H9 (cell line): ENCODE results near the gene RBM8A. TPM values are rescaled to one million over a fixed set of nuclear protein-coding genes. Genes with fewer than 3 reads are reported as not detected.
"Not testable (repeated sequence)": the region's sequence is repeated elsewhere in the genome, so short reads cannot be mapped to it uniquely, and the experiment has no call there.

Experiments
- DNase-seq: peaks from one replicate; pipeline ENCODE4 v3.0.0-alpha.2; 2017
- H2AFZ ChIP-seq: one replicate; pipeline ENCODE4 v1.6.1; 2013; ENCODE audit warnings: mild to moderate bottlenecking, low read length, control low read depth, moderate library complexity
- H2AK5ac ChIP-seq: 2 replicates; pipeline ENCODE4 v1.6.1; 2013; ENCODE audit warnings: low read length, control low read depth, mixed read lengths; ENCODE audit not compliant: insufficient read length
- H2BK120ac ChIP-seq: one replicate; pipeline ENCODE4 v1.6.1; 2013; ENCODE audit warnings: low read depth, mild to moderate bottlenecking, low read length, control low read depth, inconsistent platforms; ENCODE audit not compliant: poor library complexity, severe bottlenecking
- H2BK12ac ChIP-seq: 2 replicates; pipeline ENCODE4 v1.6.1; 2013; ENCODE audit warnings: low read length, control low read depth, mixed read lengths, low read depth; ENCODE audit not compliant: insufficient read length
- H2BK15ac ChIP-seq: 2 replicates; pipeline ENCODE4 v1.6.1; 2013; ENCODE audit warnings: low read depth, low read length, control low read depth
- H2BK20ac ChIP-seq: one replicate; pipeline ENCODE4 v1.6.1; 2013; ENCODE audit warnings: low read depth, mild to moderate bottlenecking, low read length, control low read depth, inconsistent platforms; ENCODE audit not compliant: poor library complexity, severe bottlenecking
- H2BK5ac ChIP-seq: 2 replicates; pipeline ENCODE4 v1.6.1; 2013; ENCODE audit warnings: low read length, control low read depth, mixed read lengths; ENCODE audit not compliant: insufficient read length
- H3K14ac ChIP-seq: 2 replicates; pipeline ENCODE4 v1.6.1; 2013; ENCODE audit warnings: low read length, control low read depth; ENCODE audit not compliant: insufficient read depth
- H3K18ac ChIP-seq: 2 replicates; pipeline ENCODE4 v1.6.1; 2013; ENCODE audit warnings: low read depth, mild to moderate bottlenecking, mixed read lengths, low read length, control low read depth; ENCODE audit not compliant: insufficient read length
- H3K23ac ChIP-seq: 2 replicates; pipeline ENCODE4 v1.6.1; 2013; ENCODE audit warnings: low read length, control low read depth, mixed read lengths, low read depth; ENCODE audit not compliant: insufficient read length
- H3K23me2 ChIP-seq: 2 replicates; pipeline ENCODE4 v1.6.1; 2013; ENCODE audit warnings: low read depth, mild to moderate bottlenecking, mixed read lengths, low read length, control low read depth; ENCODE audit not compliant: insufficient read length, poor library complexity, severe bottlenecking
- H3K27ac ChIP-seq: 2 replicates; pipeline ENCODE4 v1.5.1; 2013; ENCODE audit warnings: low read length, control low read depth, mixed read lengths, low read depth; ENCODE audit not compliant: insufficient read length
- H3K27me3 ChIP-seq: 2 replicates; pipeline ENCODE4 v1.6.1; 2013; ENCODE audit warnings: low read length, control low read depth, inconsistent platforms; ENCODE audit not compliant: insufficient read depth
- H3K4ac ChIP-seq: 2 replicates; pipeline ENCODE4 v1.6.1; 2013; ENCODE audit warnings: low read depth, mild to moderate bottlenecking, control low read depth, inconsistent platforms, low read length, moderate library complexity
- H3K4me1 ChIP-seq: 2 replicates; pipeline ENCODE4 v1.6.1; 2013; ENCODE audit warnings: low read length, control low read depth, inconsistent platforms; ENCODE audit not compliant: insufficient read depth
- H3K4me2 ChIP-seq: 2 replicates; pipeline ENCODE4 v1.6.1; 2013; ENCODE audit warnings: low read length, control low read depth, mixed read lengths; ENCODE audit not compliant: insufficient read length, insufficient read depth
- H3K56ac ChIP-seq: 2 replicates; pipeline ENCODE4 v1.6.1; 2013; ENCODE audit warnings: low read depth, mild to moderate bottlenecking, mixed read lengths, low read length, control low read depth; ENCODE audit not compliant: insufficient read length
- H3K79me1 ChIP-seq: 2 replicates; pipeline ENCODE4 v1.6.1; 2013; ENCODE audit warnings: low read depth, mild to moderate bottlenecking, moderate library complexity, low read length, control low read depth, inconsistent platforms; ENCODE audit not compliant: insufficient read depth, poor library complexity, severe bottlenecking
- H3K79me2 ChIP-seq: 2 replicates; pipeline ENCODE4 v1.6.1; 2013; ENCODE audit warnings: low read length, control low read depth, inconsistent platforms; ENCODE audit not compliant: insufficient read depth
- H3K9ac ChIP-seq: 2 replicates; pipeline ENCODE4 v1.6.1; 2013; ENCODE audit warnings: low read length, control low read depth, mixed read lengths; ENCODE audit not compliant: insufficient read length; ENCODE audit errors: extremely low read depth
- H3K9me3 ChIP-seq: one replicate; pipeline ENCODE4 v1.6.1; 2013; ENCODE audit warnings: low read depth, low read length, inconsistent platforms; ENCODE audit not compliant: control insufficient read depth
- H3T11ph ChIP-seq: one replicate; pipeline ENCODE4 v1.6.1; 2013; ENCODE audit warnings: mild to moderate bottlenecking, low read length, control low read depth, inconsistent platforms
- H4K20me1 ChIP-seq: one replicate; pipeline ENCODE4 v1.6.1; 2013; ENCODE audit not compliant: control insufficient read depth, insufficient read length, insufficient read depth
- H4K5ac ChIP-seq: 2 replicates; pipeline ENCODE4 v1.6.1; 2013; ENCODE audit warnings: low read depth, mild to moderate bottlenecking, mixed read lengths, low read length, control low read depth; ENCODE audit not compliant: insufficient read length
- H4K8ac ChIP-seq: replicated peaks from 2 replicates; pipeline ENCODE4 v1.6.1; 2013; ENCODE audit warnings: low read length, control low read depth, mixed read lengths, low read depth; ENCODE audit not compliant: insufficient read length
- H4K91ac ChIP-seq: 2 replicates; pipeline ENCODE4 v1.6.1; 2013; ENCODE audit warnings: low read depth, mild to moderate bottlenecking, moderate library complexity, mixed read lengths, low read length, control low read depth; ENCODE audit not compliant: insufficient read length
- H3K27ac Mint-ChIP-seq, 3 experiments: 2 replicates in 2 of 3; 3 replicates in 1 of 3; pipeline ENCODE4 v1.8.0; 2020 to 2021; ENCODE audit warnings: mixed read lengths in 3 of 3, mild to moderate bottlenecking in 1 of 3, moderate library complexity in 1 of 3
- H3K27me3 Mint-ChIP-seq: 2 replicates; pipeline ENCODE4 v1.8.0; 2021; ENCODE audit warnings: low read depth, mild to moderate bottlenecking, moderate library complexity, mixed read lengths
- H3K36me3 Mint-ChIP-seq, 3 experiments: 2 replicates in 2 of 3; 3 replicates in 1 of 3; pipeline ENCODE4 v1.8.0; 2020 to 2021; ENCODE audit warnings: low read depth in 3 of 3, mixed read lengths in 3 of 3; ENCODE audit not compliant: insufficient read depth in 1 of 3
- H3K4me1 Mint-ChIP-seq, 2 experiments: 2 replicates each; pipeline ENCODE4 v1.8.0; 2020; ENCODE audit warnings: mixed read lengths in 2 of 2
- H3K4me3 Mint-ChIP-seq, 2 experiments: 2 replicates in 1 of 2; 3 replicates in 1 of 2; pipeline ENCODE4 v1.8.0; 2020 to 2021; ENCODE audit warnings: mild to moderate bottlenecking in 2 of 2, mixed read lengths in 2 of 2, moderate library complexity in 1 of 2
- H3K9me3 Mint-ChIP-seq, 2 experiments: 2 replicates in 1 of 2; 3 replicates in 1 of 2; pipeline ENCODE4 v1.8.0; 2020; ENCODE audit warnings: mild to moderate bottlenecking in 2 of 2, mixed read lengths in 2 of 2, moderate library complexity in 1 of 2
- CTCF ChIP-seq: fragments of 200-600 bp; sonication (generic); conservative IDR thresholded peaks from 3 replicates; pipeline ENCODE4 v1.8.0; 2021; ENCODE audit warnings: antibody characterized with exemption, mild to moderate bottlenecking
- whole genome bisulfite sequencing: extraction: QIAGEN DNeasy Blood & Tissue Kit; methylation state at CpG from one replicate; pipeline ENCODE4 v1.1.7; 2013; ENCODE audit warnings: missing lambda C conversion rate, low lambda C conversion rate, mixed read lengths; ENCODE audit not compliant: insufficient read length; ENCODE audit errors: extremely low coverage; 5-methylcytosine and 5-hydroxymethylcytosine counted together
- total RNA-seq: library from RNA; stranded (reverse); gene quantifications from 2 replicates; pipeline ENCODE4 v1.2.1, GENCODE V29; 2021

The RBM8A gene
- total RNA-seq, 1 experiment from 2014 or later: 298 TPM

DNA sequence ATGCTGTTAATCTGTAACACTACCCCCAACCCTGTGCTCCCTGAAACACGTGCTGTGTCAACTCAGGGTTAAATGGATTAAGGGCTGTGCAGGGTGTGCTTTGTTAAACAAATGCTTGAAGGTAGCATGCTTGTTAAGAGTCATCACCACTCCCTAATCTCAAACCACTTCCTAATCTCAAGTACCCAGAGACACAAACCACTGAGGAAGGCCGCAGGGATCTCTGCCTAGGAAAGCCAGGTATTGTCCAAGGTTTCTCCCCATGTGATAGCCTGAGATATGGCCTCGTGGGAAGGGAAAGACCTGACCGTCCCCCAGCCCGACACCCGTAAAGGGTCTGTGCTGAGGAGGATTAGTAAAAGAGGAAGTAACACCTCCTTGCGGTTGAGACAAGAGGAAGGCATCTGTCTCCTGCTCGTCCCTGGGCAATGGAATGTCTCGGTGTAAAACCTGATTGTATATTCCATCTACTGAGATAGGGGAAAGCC, 5.3 kb upstream of the RBM8A start:
- H2BK20ac ChIP-seq, H3K4ac ChIP-seq, H3K23me2 ChIP-seq, H3K27ac ChIP-seq, H3K27me3 Mint-ChIP-seq, H2AFZ ChIP-seq, H3K36me3 Mint-ChIP-seq, H3K18ac ChIP-seq, H3K4me2 ChIP-seq, H2BK5ac ChIP-seq, H4K91ac ChIP-seq, H4K8ac ChIP-seq, H3K56ac ChIP-seq, H3K79me1 ChIP-seq, H3T11ph ChIP-seq, H3K14ac ChIP-seq, H3K23ac ChIP-seq, H2BK120ac ChIP-seq, H3K79me2 ChIP-seq, H3K4me1 ChIP-seq, H3K9ac ChIP-seq, H3K9me3 Mint-ChIP-seq, H3K27me3 ChIP-seq, H2AK5ac ChIP-seq, H4K20me1 ChIP-seq, DNase-seq, H2BK12ac ChIP-seq, H2BK15ac ChIP-seq, H3K9me3 ChIP-seq: not testable (repeated sequence)
- peak; percentile 28; the same call in 1 of the 3 replicates for TF ChIP-seq CTCF
- H3K4me1 Mint-ChIP-seq: peaks cover 23 to 31% of the 10 kb centered on the region in 2 experiments
- peak overlapping the region; percentile 65 to 92 (median 90); a peak in 5 of 7 replicates for H3K27ac Mint-ChIP-seq
- peak overlapping the region in 1 of 2 experiments; percentile 23; a peak in 2 of 5 replicates for H3K4me3 Mint-ChIP-seq
- no CpG with 5 or more reads among the region's 9 CpGs for WGBS
- H4K5ac ChIP-seq: peak overlapping the region; percentile 63
